T follicular helper cell (primary cell): ENCODE results near the gene GABPB2.
A peak's percentile ranks its signal among the peaks of the same experiment; 100 is the strongest.

ENCODE experiments used
- DNase-seq: peaks from one replicate; pipeline ENCODE4 v3.0.0-alpha.2; 2020; ENCODE audit warnings: low read depth

Gene GABPB2

GRCh38 chr1:151164732-151165280, 94.2 kb downstream of the GABPB2 start:
- no peak for DNase-seq

GRCh38 chr1:151165281-151165737, 94.7 kb downstream of the GABPB2 start:
- DNase-seq, result no peak

GRCh38 chr1:151165738-151166504, 95.4 kb downstream of the GABPB2 start, which contains the start of the genes LYSMD1 and SCNM1:
Gene LYSMD1 (minus strand): TSS chr1:151165902. CDS start chr1:151165258, 644 bp downstream.
Gene SCNM1 (plus strand): TSS chr1:151166144. CDS start chr1:151166153, 9 bp downstream.
- DNase-seq, result peak; percentile 97

GRCh38 chr1:151166505-151166956, 96.0 kb downstream of the GABPB2 start:
- no peak for DNase-seq

- DNase-seq, result no peak
These were observed 96.6 kb downstream of the GABPB2 start for GRCh38 chr1:151167116-151167515.

GRCh38 chr1:151171190-151171589, 100.6 kb downstream of the GABPB2 start:
- DNase-seq, result no peak
